Urinary bladder (tissue), 4 donors: ENCODE data around the gene SNRNP40. TPM values are rescaled to one million over a fixed set of nuclear protein-coding genes. Genes with fewer than 3 reads are reported as not detected.
"Not testable (repeated sequence)": the region's sequence is repeated elsewhere in the genome, so short reads cannot be mapped to it uniquely, and the experiment has no call there.

Experiments
- DNase-seq: peaks from one replicate; pipeline ENCODE4 v3.0.0-alpha.2; 2015; ENCODE audit errors: extremely low spot score
- H3K27ac ChIP-seq: one replicate; pipeline ENCODE4 v1.5.1; 2013; ENCODE audit warnings: low read depth, mild to moderate bottlenecking, moderate library complexity
- H3K36me3 ChIP-seq: one replicate; pipeline ENCODE4 v1.6.1; 2013; ENCODE audit warnings: mild to moderate bottlenecking, moderate library complexity; ENCODE audit not compliant: insufficient read depth
- H3K4me1 ChIP-seq: one replicate; pipeline ENCODE4 v1.6.1; 2013; ENCODE audit warnings: mild to moderate bottlenecking, moderate library complexity; ENCODE audit not compliant: insufficient read depth
- H3K4me3 ChIP-seq: one replicate; pipeline ENCODE4 v1.5.1; 2013; ENCODE audit warnings: low read depth, low read length
- WGBS: extraction: QIAGEN DNeasy Blood & Tissue Kit; methylation state at CpG from one replicate; pipeline ENCODE4 v1.1.7; 2013; 5-methylcytosine and 5-hydroxymethylcytosine counted together
- polyA plus RNA-seq: library from polyadenylated mRNA; stranded (reverse); fragments of 200-250 nt; gene quantifications from one replicate; pipeline ENCODE4 v1.2.3, GENCODE V29; 2013
- total RNA-seq: library from RNA; depleted of rRNA; stranded (reverse); fragments of >200 nt; gene quantifications from one replicate; pipeline ENCODE4 v1.2.3, GENCODE V29; 2014
- donor health status: healthy with polysubstance abuse.
- donor health status: healthy.

Gene SNRNP40
- total and polyA plus RNA-seq, 2 donors = 28.7 to 88.4 TPM

GRCh38 chr1:31302709-31303441 lies 6.3 kb upstream of the SNRNP40 start:
- Histone ChIP-seq H3K4me1 (no peaks in the 10 kb centered on the region), H3K27ac (no peak overlapping the region), H3K4me3 (no peak overlapping the region), H3K36me3 (no peaks in the 10 kb centered on the region)
- WGBS = 80% methylated on average over 7 of the region's 7 CpGs
- DNase-seq = no peak

DNA sequence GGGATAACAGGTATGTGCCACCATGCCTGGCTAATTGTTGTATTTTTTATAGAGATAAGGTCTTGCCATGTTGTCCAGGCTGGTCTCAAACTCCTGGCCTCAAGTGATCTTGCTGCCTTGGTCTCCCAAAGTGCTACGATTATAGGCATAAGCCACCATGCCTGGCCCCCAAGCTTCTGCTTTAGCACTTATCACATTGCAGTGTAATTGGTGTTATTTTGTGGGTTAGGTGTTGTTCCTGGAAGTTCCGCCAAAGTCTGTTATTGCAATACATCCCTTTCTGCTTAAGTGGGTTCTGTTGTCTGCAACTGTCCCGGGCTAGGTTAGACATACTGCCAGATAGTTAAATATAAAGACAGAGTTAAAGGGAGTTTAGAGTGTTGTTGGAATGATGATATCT lies 3.6 kb upstream of the SNRNP40 start:
- no peak for DNase-seq
- H3K4me3 ChIP-seq = no peak overlapping the region
- no peaks in the 10 kb centered on the region for H3K36me3 ChIP-seq
- WGBS = 96% methylated on average over 3 of the region's 3 CpGs
- no peak overlapping the region for H3K27ac ChIP-seq
- H3K4me1 ChIP-seq = no peaks in the 10 kb centered on the region

DNA sequence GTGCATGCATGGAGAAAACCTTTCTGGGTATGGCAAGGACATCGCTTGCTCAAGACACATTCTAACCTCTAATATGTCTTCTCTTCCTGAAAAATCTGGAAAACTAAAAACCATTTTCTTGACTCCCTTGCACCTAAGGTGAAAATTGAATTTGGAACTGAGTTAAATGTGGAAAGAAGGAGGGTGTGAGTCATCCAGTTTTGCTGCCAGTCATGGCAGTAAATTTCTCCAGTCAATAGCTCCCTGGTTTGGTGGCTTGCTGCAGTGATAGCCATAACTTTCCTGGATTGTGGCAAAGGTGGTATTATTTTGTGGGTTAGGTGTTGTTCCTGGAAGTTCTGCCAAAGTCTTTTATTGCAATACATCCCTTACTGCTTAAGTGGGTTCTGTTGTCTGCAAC lies 2.8 kb upstream of the SNRNP40 start:
- 96% methylated on average over 1 of the region's 1 CpG for WGBS
- no peak for DNase-seq

DNA sequence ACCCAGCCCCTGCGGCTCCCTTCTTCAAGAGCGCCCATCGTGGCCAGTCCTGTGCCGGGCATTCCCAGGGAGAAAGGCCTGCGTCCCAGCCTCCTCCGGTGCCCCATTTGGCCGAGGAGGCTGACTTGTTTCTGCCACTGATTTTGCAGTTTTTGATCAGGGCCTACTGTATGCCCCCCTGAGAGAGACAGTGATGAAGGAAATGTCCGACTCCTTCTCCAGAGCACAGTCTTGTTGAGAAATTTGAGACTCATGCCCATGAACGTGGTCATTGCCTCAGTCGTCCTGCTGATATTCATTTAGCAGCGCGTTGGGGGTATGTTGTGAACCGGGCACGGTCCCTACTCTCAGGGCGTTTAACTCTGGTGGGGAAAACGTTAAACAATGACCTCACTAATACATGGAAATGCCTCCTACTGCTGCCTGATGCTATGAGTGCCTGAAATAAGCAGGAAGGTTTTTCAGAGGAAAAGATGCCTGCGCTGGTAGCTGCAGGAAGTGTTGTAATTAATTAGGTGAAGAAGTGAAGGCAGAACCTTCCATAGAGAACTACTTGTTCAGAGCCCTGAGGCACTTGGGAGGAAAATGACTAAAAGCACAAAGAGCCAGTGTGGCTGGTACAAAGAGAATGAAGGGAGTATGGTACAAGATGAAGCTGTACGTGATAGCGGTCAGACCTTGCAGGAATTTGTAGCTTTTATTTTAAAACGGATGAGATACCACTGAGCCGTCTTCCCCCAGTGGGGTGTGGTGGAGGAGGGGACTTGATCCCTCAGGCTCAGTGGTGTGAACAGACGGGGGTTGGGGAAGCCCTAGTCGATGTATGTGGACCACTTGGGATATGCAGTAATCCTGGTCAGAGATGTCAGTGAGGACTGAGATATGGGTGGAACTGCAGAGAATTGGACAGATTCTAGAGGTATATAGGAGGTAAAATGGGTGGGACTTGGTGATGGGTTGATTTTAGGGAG lies 974 bp upstream of the SNRNP40 start:
- H3K4me3 ChIP-seq = peak overlapping the region; percentile 70
- 3% methylated on average over 23 of the region's 23 CpGs for WGBS
- H3K4me1 ChIP-seq = no peaks in the 10 kb centered on the region
- DNase-seq = peak; percentile 17
- no peaks in the 10 kb centered on the region for H3K36me3 ChIP-seq
- peak overlapping the region; percentile 73 for H3K27ac ChIP-seq

More for the DNA sequence above, 2.8 kb upstream of the SNRNP40 start:
- no peaks in the 10 kb centered on the region for H3K36me3 ChIP-seq
- H3K4me1 ChIP-seq = no peaks in the 10 kb centered on the region
- no peak overlapping the region for H3K27ac ChIP-seq
- no peak overlapping the region for H3K4me3 ChIP-seq

- whole genome bisulfite sequencing = 15% methylated on average over 17 of the region's 17 CpGs
- Histone ChIP-seq H3K36me3 (peaks cover 2% of the 10 kb centered on the region), H3K27ac (no peak overlapping the region), H3K4me3 (peak overlapping the region; percentile 76), H3K4me1 (no peaks in the 10 kb centered on the region)
- DNase-seq = no peak
Measured at GRCh38 chr1:31295874-31296485, 608 bp downstream of the SNRNP40 start.

GRCh38 chr1:31289021-31289420 lies 7.6 kb downstream of the SNRNP40 start:
- H3K4me1 ChIP-seq = no peaks in the 10 kb centered on the region
- H3K36me3 ChIP-seq = peaks cover 9% of the 10 kb centered on the region
- no peak overlapping the region for H3K27ac ChIP-seq
- no peak overlapping the region for H3K4me3 ChIP-seq
- 79% methylated on average over 4 of the region's 4 CpGs for WGBS
- DNase-seq = no peak

DNA sequence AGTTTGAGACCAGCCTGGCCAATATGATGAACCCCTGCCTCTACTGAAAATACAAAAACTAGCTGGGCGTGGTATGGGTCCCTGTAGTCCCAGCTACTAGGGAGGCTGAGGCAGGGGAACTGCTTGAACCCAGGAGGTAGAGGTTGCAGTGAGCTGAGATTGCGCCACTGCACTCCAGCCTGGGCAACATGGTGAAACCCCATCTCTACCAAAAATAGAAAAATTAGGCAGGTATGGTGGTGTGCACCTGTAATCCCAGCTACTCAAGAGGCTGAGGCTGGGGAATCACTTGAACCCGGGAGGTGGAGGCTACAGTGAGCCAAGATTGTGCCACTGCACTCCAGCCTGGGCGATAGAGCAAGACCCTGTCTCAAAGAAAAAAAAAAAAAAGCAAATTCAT lies 8.8 kb downstream of the SNRNP40 start:
- not testable (repeated sequence) for H3K4me3 ChIP-seq, DNase-seq, H3K27ac ChIP-seq, H3K36me3 ChIP-seq, H3K4me1 ChIP-seq
- WGBS = 94% methylated on average over 4 of the region's 4 CpGs

GRCh38 chr1:31282426-31282825 lies 14.2 kb downstream of the SNRNP40 start:
- H3K4me1 ChIP-seq, H3K27ac ChIP-seq, H3K4me3 ChIP-seq, DNase-seq, H3K36me3 ChIP-seq: not testable (repeated sequence)
- 92% methylated on average over 9 of the region's 9 CpGs for WGBS

DNA sequence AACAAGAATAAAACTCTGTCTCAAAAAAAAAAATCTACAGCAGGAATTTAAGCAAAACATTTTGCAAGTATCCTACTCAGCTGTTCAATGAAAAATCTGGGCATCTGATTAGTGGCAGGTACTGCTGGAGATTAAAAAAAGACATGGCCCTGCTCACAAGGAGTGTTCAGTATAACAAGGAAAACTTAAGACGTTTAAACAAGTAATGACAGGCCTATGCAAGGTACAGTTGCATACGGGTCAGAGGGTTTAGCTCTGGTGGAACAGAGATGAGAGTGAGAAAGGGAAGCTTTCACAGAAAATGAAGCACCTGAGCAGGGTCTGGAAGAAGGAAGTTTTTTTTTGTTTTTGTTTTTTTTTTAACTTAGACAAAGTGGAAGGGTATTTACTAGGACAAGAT lies 23.0 kb downstream of the SNRNP40 start:
- Histone ChIP-seq H3K4me1 (no peaks in the 10 kb centered on the region), H3K4me3 (no peak overlapping the region), H3K27ac (no peak overlapping the region), H3K36me3 (peaks cover 4% of the 10 kb centered on the region)
- no peak for DNase-seq
- WGBS = 79% methylated on average over 2 of the region's 2 CpGs

DNA sequence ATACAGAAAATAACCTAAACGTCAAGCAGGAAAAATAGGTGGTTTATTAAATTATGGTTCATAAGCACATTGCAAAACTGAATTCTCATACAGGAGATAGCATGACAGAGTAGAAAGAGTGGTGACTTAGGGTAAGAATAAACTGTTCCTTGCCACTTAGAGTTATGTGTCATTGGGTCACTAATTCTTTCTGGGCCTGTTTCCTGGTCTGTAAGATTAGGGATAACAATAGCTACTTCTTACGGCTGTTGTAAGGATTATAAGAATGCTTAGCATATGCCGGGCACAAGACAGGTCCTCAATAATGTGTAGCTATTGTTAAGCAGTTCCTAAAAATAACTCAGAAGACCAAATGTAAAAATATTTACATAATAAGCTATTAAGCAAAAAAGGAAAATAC lies 24.2 kb downstream of the SNRNP40 start:
- 59% methylated on average over 3 of the region's 3 CpGs for WGBS

GRCh38 chr1:31266547-31266946 lies 30.0 kb downstream of the SNRNP40 start:
- no peak for DNase-seq
- WGBS = 93% methylated on average over 2 of the region's 2 CpGs
- no peaks in the 10 kb centered on the region for H3K4me1 ChIP-seq
- no peak overlapping the region for H3K4me3 ChIP-seq
- H3K36me3 ChIP-seq = peaks cover 6% of the 10 kb centered on the region
- H3K27ac ChIP-seq = no peak overlapping the region

More for the DNA sequence above, 24.2 kb downstream of the SNRNP40 start:
- no peak overlapping the region for H3K4me3 ChIP-seq
- no peak for DNase-seq
- no peaks in the 10 kb centered on the region for H3K4me1 ChIP-seq
- no peak overlapping the region for H3K27ac ChIP-seq
- H3K36me3 ChIP-seq = peaks cover 6% of the 10 kb centered on the region

GRCh38 chr1:31264790-31265386 lies 31.7 kb downstream of the SNRNP40 start:
- Histone ChIP-seq H3K4me1 (no peaks in the 10 kb centered on the region), H3K27ac (no peak overlapping the region), H3K4me3 (no peak overlapping the region), H3K36me3 (peaks cover 5% of the 10 kb centered on the region)
- WGBS = 91% methylated on average over 1 of the region's 1 CpG
- DNase-seq = no peak

DNA sequence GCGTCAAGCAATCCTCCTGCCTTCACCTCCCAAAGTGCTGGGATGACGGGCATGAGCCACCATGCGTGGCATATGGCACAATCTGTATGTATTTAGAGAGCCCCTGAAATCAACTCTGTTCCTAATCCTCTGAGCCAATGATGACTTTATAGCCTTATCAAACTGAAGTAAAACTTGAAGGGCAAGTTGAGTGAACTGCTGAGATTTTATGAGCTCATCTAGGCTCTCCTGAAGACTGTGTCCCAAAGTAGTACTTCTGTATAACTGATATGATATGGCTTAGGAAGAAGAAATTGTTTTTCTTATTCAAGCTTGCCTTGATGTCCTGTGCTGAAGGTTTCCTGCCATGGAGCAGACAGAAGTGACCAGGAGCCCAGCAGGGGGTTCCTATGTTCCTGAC lies 33.2 kb downstream of the SNRNP40 start:
- no peak overlapping the region for H3K27ac ChIP-seq
- H3K4me1 ChIP-seq = no peaks in the 10 kb centered on the region
- no peak overlapping the region for H3K4me3 ChIP-seq
- WGBS = 86% methylated on average over 3 of the region's 3 CpGs
- DNase-seq = no peak
- H3K36me3 ChIP-seq = peaks cover 5% of the 10 kb centered on the region
